ENCODE results near the gene TRIM39.

The TRIM39 gene

GRCh38 chr6:30341728-30342127, 15.0 kb downstream of the TRIM39 start (continued):
- no peak for TF ChIP-seq PRDM2 (tag by site-specific recombination; IDR thresholded peaks at IDR 0.05; ENCODE audit: borderline replicate concordance)
- no peak for TF ChIP-seq ZNF391 (tag by site-specific recombination; IDR thresholded peaks at IDR 0.05; ENCODE audit: borderline replicate concordance, low read depth)
- no peak for TF ChIP-seq ZBTB8A (tag by site-specific recombination; IDR thresholded peaks at IDR 0.05)
- TF ChIP-seq ZNF530 (tag by site-specific recombination; IDR thresholded peaks at IDR 0.05; ENCODE audit: low read depth) = no peak
- no peak for TF ChIP-seq ZNF221 (tag by site-specific recombination; IDR thresholded peaks at IDR 0.05; ENCODE audit: borderline replicate concordance)
- no peak for TF ChIP-seq OVOL3 (tag by site-specific recombination; IDR thresholded peaks at IDR 0.05)

GRCh38 chr6:30344191-30344867, 17.6 kb downstream of the TRIM39 start:
- Histone ChIP-seq H3K4me3 (ENCODE audit: low read depth, low read length) (no peak overlapping the region), H3K9me3 (ENCODE audit: control insufficient read depth, insufficient read depth, low read depth, low read length) (no peaks in the 10 kb centered on the region), H3K27ac (ENCODE audit: extremely low read depth, low read depth, low read length) (no peak overlapping the region), H3K4me1 (ENCODE audit: control insufficient read depth, insufficient read depth, low read length) (peaks cover 3% of the 10 kb centered on the region; the same call in 1 of the 2 replicates), H3K36me3 (ENCODE audit: control insufficient read depth in 2 of 2, insufficient read depth in 1 of 2, low read length in 2 of 2) (peaks cover 12 to 56% of the 10 kb centered on the region in 2 experiments)
- TF ChIP-seq PRDM10 (tag by site-specific recombination; IDR thresholded peaks at IDR 0.05) (peak; percentile 38), ZNF37A (tag by site-specific recombination; IDR thresholded peaks at IDR 0.05) (no peak), GLIS2 (tag by site-specific recombination; IDR thresholded peaks at IDR 0.05) (no peak), ZFHX2 (tag by site-specific recombination; conservative IDR thresholded peaks at IDR 0.05) (0 out of 2 replicates have a peak, but pooled peaks have one; percentile 4)
- ChIA-PET CTCF (interaction anchor here (1.0 kb wide), 1 partner anchor 105 kb away, joined by 4 read pairs; no protein-coding TSS in a partner anchor), POLR2A (interaction anchor here (1.1 kb wide), 1 partner anchor 18 kb away, joined by 7 read pairs; the partner anchor contains the start of gene TRIM39)

- Histone ChIP-seq H3K9me3 (ENCODE audit: control insufficient read depth, insufficient read depth, low read depth, low read length) (no peaks in the 10 kb centered on the region), H3K4me1 (ENCODE audit: control insufficient read depth, insufficient read depth, low read length) (peaks cover 3% of the 10 kb centered on the region; the same call in 1 of the 2 replicates), H3K4me3 (ENCODE audit: low read depth, low read length) (peak within 1 kb of the TSS; percentile 83), H3K27ac (ENCODE audit: extremely low read depth, low read depth, low read length) (peak within 1 kb of the TSS; percentile 79), H3K36me3 (ENCODE audit: control insufficient read depth in 2 of 2, insufficient read depth in 1 of 2, low read length in 2 of 2) (peaks cover 12 to 48% of the 10 kb centered on the region in 2 experiments)
- ChIA-PET POLR2A (interaction anchor here (1.1 kb wide), 1 partner anchor 19 kb away, joined by 7 read pairs; the partner anchor contains the start of gene TRIM39), CTCF (interaction anchor here (1.0 kb wide), 1 partner anchor 106 kb away, joined by 4 read pairs; no protein-coding TSS in a partner anchor)
- TF ChIP-seq ZSCAN4 (tag by site-specific recombination; IDR thresholded peaks at IDR 0.05) = 0 out of 2 replicates have a peak, but pooled peaks have one; percentile 36
- no peak for TF ChIP-seq ZNF626 (tag by site-specific recombination; IDR thresholded peaks at IDR 0.05)
- 0 out of 2 replicates have a peak, but pooled peaks have one; percentile 66 for TF ChIP-seq HOXC10 (CRISPR knock-in tag; IDR thresholded peaks at IDR 0.05)
- TF ChIP-seq GLIS1 (tag by site-specific recombination; IDR thresholded peaks at IDR 0.05) = peak; percentile 62; the same call in 1 of the 2 replicates
- TF ChIP-seq ZBTB8A (tag by site-specific recombination; IDR thresholded peaks at IDR 0.05) = peak; percentile 60; the same call in 1 of the 2 replicates
- TF ChIP-seq ZNF449 (tag by site-specific recombination; IDR thresholded peaks at IDR 0.05) = peak; percentile 34; the same call in 1 of the 2 replicates
Measured at GRCh38 chr6:30344868-30345671, 18.3 kb downstream of the TRIM39 start, which contains the start of gene RPP21. TSS of gene RPP21 (plus strand) at chr6:30345156. CDS start at chr6:30345172, 16 bp downstream.
